Putamen (tissue), 1 donor: ENCODE data around the gene LYVE1.
A peak's percentile ranks its signal among the peaks of the same experiment; 100 is the strongest.

Experiments used
- DNase-seq: peaks from one replicate; pipeline ENCODE4 v3.0.0-alpha.2; 2016; ENCODE audit warnings: low spot score

LYVE1 gene

DNA sequence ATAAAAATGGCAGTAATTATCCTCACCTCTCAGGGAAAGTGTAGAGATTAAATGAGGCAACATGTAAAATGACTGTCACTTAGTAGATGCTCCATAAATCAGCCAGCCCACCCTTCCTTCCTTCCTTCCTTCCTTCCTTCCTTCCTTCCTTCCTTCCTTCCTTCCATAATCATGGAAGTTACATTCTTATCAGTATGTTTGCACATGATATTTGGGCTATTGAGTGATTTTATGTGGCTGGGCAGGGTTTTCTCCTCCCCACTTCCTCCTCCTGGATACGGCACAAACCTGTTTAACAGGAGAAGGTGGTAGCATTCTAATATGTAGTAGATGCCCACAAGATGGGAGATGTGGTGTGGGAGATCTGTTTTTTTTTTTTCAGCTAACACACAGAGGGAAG lies 11.9 kb downstream of the LYVE1 start:
- DNase-seq, result no peak

DNA sequence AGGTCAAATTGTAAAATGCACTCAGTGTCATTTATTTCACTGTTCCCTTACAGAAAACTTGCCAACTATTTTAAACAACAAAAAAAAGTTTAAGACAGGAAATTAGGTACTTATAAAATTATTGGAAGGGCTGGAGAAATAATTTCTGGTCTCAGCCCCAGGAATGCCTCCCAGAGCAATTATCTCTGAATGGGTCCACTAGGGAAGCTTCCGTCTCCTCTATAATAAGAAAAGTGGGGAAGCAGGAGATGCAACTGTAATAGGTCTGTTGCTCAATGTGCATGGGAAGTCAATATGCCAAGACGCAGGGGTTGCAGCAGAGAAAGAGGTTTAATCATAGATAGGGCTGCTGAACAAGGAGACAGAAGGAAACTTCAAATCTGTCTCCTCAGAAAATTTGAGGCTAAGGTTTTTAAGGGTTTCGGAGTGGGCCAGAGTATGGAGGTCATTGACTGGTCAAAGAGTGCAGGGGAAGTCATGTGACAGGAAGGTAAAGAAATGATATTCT lies 16.6 kb downstream of the LYVE1 start:
- DNase-seq, result no peak

DNA sequence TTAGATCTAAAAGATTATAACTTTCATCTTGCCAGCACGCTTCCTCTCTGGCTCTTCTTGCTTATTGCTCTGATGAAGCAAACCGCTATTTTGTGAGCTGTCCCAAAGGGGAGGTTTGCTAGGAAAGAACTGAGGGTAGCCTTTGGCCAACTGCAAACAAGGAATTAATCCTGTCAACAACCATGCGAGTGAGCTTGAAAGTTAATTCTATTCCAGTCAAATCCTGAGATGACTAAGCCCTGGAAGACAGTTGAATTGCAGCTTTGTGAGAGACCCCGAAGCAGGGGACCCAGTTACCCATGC lies 17.2 kb downstream of the LYVE1 start:
- DNase-seq, result no peak

DNA sequence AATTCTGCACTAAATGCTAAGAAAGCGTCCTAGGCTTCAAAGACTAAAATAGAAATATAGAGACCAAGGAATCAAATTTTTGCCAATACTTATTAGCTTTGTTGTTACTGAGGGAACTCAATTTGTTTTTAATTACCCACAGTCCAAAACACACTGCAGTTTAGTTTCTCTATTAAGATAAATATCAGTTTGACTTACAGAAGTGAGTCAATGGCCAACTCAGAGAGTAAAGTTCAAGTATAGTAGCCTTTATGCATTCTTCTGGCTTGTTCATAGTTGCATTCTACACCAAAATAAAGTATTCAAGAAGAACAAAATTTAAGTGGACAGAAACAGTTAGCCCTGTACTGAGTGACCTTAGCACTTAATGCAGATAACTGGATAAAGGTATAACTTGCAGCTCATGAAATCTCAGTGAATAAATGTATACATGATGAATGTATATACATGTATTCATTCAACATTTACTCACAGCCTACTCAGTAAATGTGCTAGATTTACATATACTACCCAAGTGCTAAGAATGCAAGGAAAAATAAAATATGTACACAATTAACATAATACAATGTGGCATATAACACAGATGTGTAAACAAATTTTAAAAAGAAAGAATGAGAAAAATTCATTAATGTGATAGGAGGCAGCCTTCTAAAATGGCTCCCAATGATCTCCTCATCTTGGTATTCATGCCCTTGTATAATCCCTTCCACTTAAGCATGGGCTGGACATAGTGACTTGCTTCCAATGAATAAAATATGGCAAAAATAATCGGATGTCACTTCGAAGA lies 17.8 kb downstream of the LYVE1 start:
- no peak for DNase-seq

DNA sequence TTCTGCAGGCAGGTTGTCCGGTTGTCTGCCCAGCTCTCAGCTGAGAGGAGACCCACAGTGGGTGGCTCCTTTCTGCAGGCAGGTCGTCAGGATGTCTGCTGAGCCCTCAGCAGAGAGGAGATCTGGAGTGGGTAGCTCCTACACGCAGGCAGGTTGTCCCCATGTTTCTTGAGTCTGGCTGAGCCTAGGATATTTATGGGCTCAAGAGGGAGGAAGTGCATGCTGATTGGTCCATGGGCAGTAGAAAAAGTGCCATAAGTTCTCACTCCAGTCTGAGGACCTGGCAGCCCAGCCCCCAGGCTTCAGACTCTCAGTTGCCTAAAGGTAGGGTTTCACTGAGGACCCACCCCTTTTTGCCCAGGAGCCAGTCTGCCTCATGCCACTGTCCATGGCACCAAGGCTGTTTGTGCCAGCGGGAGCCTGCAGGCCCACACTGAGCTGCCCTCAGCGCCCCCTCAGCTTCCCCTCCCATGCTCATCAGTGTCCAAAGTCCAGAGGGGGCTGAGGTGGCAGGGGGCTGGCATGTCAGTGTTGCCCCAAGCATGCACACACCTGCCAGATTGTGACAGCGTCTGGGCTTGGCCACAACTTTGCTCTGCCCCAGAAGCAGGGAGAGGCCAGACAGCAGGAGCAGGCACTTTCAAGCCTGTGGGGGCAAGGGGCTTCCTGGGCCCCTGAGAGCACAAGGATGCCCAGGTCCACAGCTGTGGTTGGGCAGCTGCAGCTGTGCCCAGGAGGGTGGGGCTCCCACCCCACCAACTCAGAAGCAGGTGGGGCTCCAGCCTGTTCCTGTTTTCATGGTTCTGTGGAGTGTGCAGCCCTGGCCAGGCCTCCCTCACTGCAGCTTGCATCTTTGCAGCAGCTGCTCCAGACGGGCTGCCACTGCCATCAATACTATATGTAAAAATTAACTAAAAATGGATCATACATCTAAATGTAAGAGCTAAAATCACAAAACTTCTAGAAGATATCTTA lies 23.7 kb downstream of the LYVE1 start:
- no peak for DNase-seq

DNA sequence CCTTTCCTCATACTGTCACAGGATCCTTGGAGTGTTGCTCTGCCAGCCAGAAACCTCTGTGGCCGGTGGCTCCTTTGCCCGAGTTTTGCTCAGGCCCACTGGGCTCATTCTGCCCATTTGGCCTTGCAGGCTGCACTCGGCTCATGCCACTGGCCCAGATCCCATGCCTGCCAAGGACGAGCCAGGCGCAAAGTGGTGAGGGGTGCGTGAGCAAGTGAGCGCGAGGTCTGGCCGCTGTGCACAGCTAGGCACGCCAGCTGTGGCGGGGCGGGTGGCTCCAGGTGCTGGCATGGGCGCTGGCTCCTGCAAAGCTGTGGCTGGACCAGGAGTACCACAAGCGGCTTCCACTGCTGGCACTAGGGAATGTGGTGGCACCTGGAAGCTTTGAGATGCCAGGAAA lies 24.7 kb downstream of the LYVE1 start:
- no peak for DNase-seq

DNA sequence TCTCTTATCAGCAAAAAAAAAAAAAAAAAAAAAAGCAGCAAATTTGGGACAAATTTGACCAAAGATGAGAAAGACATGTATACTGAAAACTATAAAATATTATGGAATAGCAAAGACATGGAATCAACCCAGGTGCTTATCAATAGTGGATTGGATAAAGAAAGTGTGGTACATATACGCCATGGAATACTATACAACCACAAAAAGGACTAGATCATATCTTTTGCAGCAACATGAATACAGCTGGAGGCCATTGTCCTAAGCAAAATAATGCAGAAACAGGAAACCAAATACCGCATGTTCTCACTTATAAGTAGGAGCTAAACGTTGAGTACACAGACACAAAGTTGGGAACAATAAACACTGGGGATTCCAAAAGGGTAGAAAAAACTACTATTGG lies 25.7 kb downstream of the LYVE1 start:
- DNase-seq, result no peak

DNA sequence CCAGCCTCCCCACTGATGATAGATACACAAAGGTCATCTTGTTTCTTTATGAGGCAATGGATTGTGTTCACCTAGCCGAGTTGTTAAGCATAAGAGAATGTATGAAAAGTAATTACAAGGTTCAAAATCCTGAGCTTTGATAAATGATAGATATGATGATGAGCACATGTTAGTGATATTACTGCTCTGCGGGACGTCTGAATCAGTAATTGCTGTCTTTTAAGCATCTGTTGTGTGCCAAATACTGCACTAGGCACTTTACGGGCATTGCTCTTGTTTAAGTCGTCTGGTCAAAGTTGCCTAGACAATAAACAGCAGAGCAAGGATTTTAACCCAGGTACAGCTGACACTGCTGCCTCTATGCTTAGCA lies 26.9 kb downstream of the LYVE1 start:
- DNase-seq, result no peak

DNA sequence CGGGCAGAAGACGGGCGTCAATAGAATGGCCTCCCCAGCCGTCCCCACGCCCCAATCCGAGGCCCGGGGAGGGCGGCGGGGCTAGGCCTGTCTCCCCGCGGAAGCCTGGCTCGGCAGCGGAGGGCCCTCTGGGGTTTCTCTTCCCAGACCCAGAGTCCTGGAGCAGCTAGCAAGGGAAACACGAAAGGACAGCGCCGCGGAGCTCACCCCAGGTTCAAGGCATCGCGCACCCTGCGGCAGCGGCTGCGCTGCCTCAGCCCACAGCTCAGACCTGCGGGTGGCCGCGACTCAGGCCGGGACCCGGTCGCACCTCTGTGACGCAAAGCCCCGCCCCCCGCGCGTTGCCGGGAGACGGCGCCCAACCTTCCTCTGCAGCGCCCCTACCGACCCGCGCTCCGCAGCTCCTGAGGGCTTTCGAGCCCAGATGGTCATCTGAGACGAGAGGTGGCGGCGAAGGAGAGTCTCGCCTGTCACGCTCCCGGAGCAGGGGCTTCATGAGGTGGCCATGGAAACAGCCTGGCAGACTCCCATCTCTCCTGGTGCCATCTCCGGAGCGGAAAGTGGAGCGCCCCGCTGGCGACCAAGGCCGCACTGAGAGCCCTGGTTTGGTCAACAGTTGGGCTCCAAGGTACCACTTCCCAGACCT lies 27.4 kb downstream of the LYVE1 start, which contains the start of gene RNF141:
Gene RNF141 (minus strand): TSS at position 273 of the 646 bp plus-strand sequence. CDS start 7,029 bp downstream, outside the sequence.
- DNase-seq, result peak; percentile 90

DNA sequence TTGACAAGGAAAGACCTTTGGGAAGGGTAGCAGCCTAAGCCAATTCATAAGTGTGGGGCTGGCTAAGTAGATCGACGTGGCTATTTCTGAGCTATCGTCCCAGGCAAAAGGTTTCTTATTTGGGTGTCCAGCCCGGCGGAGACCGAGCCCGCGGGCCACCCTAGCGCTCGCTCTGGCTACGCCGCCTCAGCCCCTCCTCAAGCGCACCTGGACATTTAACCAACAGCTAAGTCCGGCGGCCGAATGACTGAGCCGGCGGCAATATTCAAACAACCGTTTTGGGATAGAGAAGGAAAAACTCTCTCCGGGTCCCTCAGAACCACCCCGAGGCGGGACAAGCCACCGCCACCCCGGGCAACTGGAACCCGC lies 27.9 kb downstream of the LYVE1 start:
- no peak for DNase-seq

DNA sequence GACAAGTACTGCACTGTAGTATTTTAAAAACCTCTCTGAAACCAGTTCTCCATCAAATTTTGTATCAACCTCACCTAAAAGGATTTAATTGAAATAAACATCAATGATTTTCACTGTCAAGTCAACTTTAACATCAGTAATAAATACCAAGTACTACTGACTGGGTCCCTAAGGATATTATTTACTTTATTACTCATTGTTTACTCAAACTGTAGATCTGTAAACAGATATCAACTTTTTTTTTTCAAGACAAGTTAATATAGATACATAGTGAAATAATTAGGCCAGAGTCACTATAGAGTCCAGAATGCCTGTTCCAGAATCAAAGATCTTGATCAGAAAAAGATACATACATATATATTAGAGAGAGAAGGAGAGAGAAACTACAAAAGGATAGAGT lies 29.1 kb downstream of the LYVE1 start:
- DNase-seq, result no peak

DNA sequence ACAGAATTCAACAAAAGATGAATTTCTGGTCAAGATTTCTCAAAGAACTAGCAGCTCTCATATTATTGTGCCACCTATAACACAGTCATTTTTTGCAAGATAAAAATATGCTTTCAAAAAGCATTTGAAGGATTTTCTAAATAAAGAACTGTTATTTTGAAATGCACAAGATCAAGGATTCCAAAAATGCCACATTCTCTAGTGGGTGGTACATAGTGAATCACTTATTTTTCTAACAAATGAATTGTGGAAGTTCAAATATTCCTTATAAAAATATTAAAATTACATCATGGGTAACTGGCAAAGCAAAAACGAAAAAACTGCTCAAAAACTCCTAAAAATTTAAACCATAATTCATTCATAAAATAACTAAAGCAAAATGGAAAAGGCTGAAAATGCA lies 29.5 kb downstream of the LYVE1 start:
- DNase-seq, result no peak

DNA sequence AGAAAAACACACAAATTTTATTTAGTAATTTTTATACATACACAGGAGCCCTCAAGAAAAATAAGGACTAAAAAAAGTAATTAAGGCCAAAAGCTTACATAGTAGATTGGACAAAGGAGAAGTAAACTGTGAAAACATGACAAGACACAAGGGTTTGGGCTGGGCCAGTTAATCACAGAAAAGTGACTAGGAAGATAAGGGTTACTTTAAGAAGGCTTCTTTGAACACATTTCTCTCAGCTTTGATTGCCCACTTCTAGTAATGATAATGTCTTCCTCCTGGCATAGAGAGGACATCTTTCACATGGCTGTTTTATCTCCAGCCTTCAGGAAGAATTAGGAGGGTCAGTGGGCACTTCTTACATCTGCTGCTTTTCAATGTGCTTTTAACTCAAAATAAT lies 30.9 kb downstream of the LYVE1 start:
- no peak for DNase-seq

DNA sequence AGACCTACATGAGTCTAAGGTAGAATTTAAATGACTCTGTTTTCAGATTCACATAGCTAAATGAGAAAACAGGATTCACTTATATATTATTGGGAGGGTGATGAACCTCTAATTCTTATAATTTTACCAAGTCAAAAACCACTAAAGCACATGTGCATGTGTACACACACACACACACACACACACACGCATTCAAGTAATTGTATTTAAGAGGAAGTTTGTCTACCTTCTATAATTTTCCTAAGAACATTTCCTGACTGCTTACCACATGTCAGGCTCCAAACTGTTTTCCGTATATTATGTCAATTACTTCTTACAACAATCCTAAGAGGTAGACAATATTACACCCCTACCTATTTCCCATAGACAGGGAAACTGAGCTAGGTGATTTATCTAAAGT lies 34.1 kb downstream of the LYVE1 start:
- DNase-seq, result no peak

DNA sequence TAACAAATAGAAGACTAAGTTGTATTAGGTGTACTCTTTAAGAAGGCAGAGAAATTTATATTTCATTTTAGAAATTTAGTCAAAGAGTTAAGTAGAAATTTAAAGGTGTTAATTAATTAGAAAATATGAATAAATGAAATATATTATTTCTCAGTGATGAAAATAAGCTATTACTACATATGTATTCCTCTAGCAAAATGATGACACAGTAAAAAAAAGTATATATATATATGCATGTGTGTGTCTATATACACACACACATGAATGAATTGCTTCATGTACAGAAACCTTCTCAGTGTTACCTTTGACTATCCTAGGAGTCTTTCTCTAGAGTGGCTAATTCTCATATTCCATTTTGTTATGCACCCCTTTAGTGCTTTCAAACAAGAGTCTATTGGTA lies 35.1 kb downstream of the LYVE1 start:
- no peak for DNase-seq

DNA sequence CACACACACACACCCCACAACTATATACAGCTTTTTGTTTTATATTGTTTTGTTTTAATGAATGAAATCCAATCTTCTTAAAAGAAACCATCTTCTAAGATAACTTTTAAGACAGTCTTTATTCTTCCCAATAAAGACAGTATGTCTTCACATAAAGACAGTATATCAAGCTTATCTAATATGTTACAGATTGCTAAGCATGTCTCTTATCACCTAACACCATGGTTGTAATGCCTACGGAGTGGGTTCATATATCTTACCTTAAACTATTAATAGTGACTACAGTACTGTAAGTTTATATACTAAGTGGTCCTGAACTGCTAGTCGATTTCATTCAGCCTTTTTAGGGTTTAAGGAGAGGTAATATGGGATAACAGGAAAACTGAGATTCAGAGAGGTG lies 35.9 kb downstream of the LYVE1 start:
- DNase-seq, result no peak

DNA sequence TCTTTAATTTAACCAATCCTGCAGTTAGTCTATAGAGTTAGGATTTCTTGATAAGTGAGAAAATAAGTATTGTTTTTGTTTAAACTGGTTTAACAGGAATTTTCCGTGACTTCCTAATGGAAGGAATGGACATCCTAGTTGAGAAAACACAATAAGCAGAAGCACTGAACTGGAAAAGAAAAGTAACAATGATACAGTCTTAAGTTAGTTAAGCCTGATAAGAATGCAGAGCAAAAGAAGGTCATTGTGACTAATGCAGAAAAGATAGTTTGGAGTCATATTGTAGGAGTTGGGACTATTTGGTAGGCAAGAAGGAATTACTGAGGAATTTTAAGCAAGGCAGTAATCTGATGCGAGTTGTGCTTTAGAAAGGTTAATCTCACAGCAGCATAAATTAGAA lies 39.2 kb downstream of the LYVE1 start:
- DNase-seq, result no peak

DNA sequence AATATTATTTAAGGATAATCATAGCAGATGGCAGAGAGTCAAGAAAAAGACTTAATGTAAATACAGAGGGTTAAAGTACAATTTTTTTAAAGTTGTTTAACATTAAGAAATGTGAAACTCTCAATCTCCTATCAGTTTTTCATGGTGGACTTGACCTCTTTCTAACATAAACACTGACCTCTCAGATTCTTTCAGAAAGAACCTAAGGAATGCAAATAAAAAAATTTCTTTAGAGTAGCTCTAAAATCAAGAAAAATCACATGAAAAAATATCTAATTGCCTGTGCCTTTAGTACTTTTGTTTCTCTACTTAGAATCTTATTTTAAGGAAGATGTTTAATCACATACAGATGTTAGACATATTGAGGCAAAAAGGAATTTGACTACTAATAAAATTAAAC lies 40.3 kb downstream of the LYVE1 start:
- DNase-seq, result no peak

DNA sequence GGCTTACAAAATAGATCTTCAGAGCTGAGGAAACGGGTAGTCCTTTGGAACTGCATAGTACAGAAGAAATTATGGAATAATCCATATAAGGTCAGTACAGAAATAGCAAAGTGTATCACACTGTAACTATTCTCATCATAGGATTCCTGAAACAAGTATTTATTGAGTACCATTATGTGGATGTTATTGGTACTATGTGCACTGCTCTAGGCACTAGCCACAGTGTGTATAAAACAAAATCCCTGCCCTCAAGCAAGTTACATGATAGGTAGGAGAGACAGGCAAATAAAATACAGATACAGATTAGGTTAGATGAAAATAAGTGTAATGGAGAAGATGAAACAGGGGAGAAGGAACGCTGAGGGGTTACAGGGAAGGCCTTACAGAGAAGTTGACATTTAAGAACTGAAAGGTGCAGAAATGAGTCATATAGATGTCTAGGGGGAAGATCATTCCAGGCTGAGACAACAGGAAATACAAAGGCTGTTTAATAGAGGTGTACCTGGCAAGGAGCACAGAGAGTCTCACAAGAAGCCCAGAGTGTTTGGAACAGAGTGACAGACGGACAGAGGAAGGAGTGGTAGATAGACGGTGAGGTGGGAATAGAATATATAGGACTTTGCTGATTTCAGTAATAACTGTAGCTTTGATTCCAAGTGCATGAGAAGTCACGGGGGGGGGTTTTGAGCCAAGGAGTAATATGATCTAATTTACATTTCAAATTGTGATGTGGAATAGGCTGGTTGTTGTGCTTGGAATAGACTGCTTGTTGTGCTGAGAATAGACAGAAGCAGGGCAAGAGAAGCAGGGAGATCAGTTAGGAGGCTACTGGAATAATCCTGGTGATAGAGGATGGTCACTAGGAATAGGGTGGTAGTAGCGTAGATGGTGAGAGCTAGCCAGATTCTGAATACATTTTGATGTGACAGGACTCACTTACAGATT lies 41.2 kb downstream of the LYVE1 start:
- peak; percentile 79 for DNase-seq

DNA sequence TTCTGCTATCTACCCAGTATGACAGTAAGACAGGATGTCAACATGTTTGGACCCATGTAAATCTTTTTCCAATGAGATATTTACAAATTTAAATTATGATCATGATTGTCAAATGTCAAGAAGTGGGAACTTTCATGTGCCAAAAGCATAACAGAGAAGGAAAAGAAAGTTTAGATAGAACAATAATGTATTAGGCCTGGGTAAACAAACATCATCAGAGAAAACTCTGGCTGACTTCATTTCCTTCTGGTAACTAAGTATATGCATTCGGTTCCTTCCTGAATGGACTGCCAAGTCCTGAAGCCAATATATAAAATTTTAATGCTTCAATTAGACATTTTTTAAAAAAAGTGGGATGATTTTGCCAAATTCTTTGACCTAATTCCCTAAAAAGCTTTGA lies 44.0 kb downstream of the LYVE1 start:
- no peak for DNase-seq

DNA sequence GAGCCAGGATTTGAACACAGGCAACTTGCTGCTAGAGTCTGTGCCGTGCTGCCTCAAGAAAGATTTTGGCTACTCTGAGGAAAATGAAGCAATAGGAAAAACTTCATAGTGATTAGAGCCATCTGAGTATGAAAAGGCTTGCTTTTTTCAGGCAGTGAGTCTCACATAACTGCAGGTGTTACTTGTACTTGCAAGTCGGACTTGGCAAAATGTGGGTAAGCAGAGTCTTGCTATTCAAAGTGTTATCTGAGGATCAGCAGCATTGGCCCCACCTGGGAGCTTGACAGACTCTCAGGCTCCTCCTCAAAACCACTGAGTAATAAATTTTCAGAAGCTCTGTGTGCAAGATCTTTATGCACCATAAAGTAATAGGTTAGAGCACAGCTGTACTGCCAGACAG lies 45.5 kb downstream of the LYVE1 start:
- DNase-seq, result no peak

DNA sequence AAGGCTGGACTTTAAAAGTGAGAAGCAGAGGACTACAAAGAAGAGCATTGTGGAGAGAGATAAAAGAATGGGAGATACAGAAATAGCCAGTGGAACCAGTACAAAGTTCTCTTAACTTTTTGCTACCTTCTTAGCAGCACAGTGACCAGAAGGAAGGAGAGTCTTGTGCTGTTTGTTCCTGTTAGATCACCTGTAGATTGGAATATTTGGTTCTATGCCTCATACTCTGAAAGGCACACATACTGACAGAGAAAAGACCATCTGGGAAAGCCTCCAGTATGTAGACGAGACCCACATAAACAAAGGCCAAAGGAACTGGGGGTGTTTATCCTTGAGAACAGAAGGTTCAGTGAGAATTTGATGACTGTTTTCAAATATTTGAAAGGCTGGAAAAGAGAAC lies 46.2 kb downstream of the LYVE1 start:
- DNase-seq, result peak; percentile 68
